Suprapubic skin (tissue), 4 donors: Measurements from ENCODE around the gene TARS3.

ENCODE experiments used
- CTCF ChIP-seq, 2 donors: fragments of 200-600 bp in 1 of 2; fragments of 450-650 bp in 1 of 2; sonication (generic) in 1 of 2; IDR thresholded peaks; one replicate each; pipeline ENCODE4 v1.5.1; 2016 to 2019; ENCODE audit warnings: antibody characterized with exemption in 2 of 2, mild to moderate bottlenecking in 1 of 2, moderate library complexity in 1 of 2
- POLR2A ChIP-seq, 2 donors: fragments of 450-650 bp; IDR thresholded peaks; one replicate each; pipeline ENCODE4 v1.6.1; 2017; ENCODE audit warnings: antibody characterized with exemption in 2 of 2, mild to moderate bottlenecking in 2 of 2, moderate library complexity in 2 of 2
- POLR2AphosphoS5 ChIP-seq, 3 donors: sonication (generic); formaldehyde crosslinking; IDR thresholded peaks; one replicate each; pipeline ENCODE4 v1.6.1; 2017; ENCODE audit warnings: antibody characterized with exemption in 3 of 3

GRCh38 chr15:101608201-101608600 lies 116.1 kb downstream of the TARS3 start:
- TF ChIP-seq CTCF (IDR thresholded peaks at IDR 0.05), result no peak
- TF ChIP-seq POLR2AphosphoS5 (IDR thresholded peaks at IDR 0.05), result no peak
- TF ChIP-seq POLR2A (IDR thresholded peaks at IDR 0.05), result no peak
